CD4-positive, alpha-beta T cell treated with Interleukin-6 for 4 hours (primary cell): ENCODE results near the gene KIF21B.

Experiments used
- DNase-seq: peaks from one replicate; pipeline ENCODE4 v3.0.0-alpha.2; 2020; ENCODE audit warnings: mixed read lengths

Gene KIF21B

GRCh38 chr1:201017828-201018163 is 5.7 kb downstream of the KIF21B start:
- DNase-seq: no peak

DNA sequence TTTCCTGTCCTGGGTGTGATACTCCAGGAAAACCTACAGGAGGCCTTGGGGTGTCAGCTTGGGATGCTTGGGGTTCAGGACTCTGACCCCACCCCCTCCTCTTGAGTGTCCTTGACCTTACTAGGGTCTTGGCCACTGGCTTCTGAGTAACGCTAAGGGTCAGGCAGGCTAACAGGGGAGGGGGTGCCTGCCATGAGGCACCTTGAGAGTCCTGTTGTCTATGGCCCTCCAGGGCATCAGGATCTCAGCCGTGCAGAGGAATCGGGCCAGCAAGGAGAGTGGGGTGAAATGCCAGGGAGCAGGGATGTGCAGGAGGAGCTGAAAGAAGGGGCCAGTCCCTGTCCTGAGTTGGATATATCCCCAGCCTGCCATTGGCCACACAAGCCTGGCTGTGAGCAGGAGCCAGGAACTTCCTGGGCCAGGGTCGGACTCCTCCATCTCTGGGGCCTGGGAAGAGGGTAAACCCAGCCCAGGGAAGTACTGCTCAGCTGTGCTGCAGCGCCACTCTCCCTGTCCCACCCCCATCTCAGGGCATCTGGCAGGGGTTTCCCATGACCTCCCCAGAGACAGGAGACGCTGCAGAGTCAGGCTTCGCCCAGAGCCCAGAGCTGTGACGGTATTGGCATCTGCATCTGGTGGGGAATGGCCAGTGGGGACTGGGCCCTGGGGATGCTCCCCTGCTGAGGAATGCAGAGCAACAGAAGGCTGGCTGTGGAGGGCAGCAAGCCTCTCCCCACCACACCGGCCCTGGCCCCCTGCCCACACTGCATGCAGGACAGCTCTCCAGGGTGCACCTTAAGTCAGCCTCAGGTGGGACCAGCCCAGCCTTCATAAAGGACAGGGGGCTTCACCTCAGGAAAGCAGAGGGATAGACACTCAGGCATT is 6.3 kb downstream of the KIF21B start:
- DNase-seq: no peak

DNA sequence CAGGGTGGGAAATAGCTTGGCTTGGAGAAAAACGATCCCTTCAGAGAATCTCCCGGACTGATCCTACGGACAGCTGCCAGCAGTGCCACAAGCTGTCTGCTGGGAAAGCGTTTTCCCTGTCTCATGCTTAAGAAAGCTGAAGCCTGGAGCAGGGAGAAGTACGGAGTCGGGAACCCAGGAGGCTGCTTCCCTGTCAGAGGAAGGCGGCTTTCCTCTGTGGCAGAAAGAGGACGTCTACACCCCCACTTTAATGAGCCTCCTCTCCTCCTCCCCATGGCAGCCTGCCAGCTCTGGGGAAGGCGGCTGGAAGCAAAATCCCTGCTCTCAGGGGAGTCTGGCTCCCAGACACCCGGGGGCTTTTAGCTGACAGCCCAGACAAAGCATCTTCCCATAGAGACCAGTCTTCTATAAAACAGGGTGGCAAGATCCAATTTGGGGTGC is 7.3 kb downstream of the KIF21B start:
- no peak for DNase-seq

DNA sequence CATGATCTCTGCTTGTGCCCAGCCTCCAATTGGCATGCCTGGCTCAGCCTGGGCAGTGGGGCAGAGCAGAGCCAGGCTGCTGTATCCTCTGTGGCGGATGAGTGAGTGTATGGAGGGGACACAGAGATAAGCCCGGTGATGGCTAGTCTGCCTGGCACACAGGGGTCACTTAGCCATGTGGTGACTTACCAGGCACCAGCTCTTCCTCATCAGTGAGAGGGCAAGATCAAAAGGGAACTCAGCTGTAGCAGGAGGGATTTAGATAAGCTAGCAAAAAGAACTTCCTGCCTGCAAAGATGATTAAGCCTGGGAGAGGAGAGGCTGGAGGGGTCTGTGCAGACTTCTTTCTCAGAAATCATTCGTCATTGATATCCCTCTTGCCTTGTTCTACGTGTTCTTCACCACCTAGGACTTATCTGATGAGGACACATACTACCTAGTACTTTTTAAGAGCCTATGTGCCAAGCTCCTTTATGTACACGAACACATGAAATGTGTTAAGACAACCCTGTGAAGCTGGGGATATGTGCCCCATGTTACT is 7.9 kb downstream of the KIF21B start:
- peak; percentile 21 for DNase-seq

GRCh38 chr1:201014816-201015200 is 8.7 kb downstream of the KIF21B start:
- DNase-seq: no peak

DNA sequence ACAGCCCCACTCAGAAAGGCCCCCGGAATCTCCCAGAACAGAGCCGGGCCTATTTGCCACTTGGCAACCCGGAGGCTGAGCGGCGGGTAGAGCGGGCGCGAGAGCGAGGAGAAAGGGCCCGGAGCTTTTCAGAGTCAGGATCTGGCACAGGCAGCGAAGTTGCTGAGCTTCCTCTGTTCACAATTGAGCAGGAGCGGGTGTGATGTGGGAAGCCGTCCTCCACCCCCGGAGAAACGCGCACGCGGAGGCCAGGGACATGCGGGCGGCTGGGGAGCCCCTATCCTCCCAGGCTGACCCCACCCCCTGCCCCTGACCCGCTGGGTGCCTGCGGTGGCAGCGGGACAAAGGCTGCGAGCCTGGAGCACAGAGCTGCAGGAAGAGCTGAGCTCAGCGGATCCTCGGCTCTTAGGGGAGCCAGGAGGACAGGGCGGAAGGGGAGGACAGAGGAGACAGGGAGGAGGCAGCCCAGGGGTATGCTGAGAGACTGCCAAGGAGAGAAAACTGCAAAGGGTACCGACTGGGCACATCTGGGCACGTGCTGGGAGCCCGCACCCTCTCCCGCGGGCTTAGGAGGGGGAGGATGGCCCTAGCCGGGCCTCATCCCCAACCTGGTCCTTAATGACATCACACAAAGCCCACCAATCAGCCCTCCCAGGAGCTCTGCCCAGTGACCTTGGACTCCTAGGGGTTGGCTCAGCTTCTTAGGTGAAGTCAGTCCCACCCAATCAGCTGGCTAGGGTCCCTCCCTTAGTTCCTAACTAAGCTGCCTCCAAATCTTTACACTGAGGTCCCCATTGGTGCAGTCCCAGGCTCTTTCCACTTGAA is 9.3 kb downstream of the KIF21B start:
- no peak for DNase-seq

GRCh38 chr1:201013031-201013485 is 10.5 kb downstream of the KIF21B start:
- DNase-seq: no peak

GRCh38 chr1:201011616-201012015 is 11.9 kb downstream of the KIF21B start:
- DNase-seq: no peak

DNA sequence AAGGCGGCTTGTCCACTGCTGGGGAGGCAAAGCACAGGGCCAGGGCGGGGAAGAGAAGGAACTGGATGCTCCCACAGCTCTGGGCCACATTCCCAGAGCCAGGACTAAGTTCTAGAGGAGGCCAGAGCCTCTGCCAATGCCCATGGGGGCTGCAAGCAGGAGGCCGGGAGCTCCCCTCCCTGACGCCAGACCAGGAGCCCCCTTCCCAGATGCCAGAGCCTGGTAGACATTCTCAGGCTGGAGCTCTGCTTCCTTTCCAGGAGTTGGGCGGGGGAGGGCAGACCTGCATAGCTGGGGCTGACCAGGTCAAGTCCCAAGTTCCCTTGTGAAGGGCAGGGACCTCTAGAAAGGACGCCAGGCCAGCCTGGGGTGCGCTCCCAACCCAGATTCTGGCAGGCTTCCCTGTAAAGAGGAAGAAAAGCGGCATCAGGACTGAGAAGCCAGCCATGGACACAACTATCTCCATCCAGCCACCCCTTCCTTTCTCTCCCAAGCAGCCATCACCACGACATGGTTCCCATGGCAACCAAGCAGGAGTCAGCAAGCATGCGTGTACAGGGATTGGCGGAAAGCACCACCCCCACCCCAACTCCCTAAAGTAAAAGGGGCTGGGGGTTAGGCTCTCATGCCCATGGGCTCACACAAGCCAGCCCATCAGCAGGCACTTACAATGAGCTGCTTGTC is 13.4 kb downstream of the KIF21B start:
- DNase-seq: no peak

GRCh38 chr1:201008666-201009360 is 14.7 kb downstream of the KIF21B start:
- DNase-seq: no peak

DNA sequence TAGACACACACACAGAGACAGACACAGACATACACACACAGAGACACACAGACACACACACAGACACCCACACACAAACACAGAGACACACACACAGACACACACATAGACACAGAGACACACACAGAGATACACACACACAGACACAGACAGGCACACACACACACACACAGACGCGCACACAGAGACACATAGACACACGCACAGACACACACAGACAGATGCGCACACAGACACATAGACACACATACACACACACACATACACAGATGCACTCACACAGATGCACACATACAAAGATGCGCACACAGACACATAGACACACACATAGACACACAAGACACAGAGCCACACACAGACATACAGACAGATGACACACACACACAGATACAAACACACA is 16.0 kb downstream of the KIF21B start:
- no peak for DNase-seq

- no peak for DNase-seq
Measured at GRCh38 chr1:201006450-201006849, 17.1 kb downstream of the KIF21B start.

- no peak for DNase-seq
Measured at GRCh38 chr1:201004732-201005131, 18.8 kb downstream of the KIF21B start.

DNA sequence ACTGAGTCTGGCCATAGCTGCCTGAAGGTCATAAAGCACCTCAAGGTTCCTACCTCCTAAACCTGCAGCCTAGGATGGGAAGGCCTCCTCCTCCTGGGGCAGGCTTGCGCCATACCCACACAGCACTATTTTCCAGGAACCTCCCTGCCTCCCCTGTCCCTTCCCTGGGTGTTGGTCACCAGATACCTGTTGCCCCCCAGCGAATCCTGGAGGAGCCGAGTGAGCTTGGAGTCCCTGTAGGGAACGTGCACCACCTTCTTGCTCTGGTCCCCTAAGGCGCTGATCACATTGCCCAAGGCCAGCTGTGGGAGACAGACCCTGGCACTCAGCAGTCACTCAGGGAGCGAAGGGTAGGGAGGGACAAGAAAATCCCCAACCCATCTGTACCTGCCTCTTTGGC is 19.4 kb downstream of the KIF21B start:
- no peak for DNase-seq

- DNase-seq: no peak
Measured at GRCh38 chr1:201002510-201002909, 21.0 kb downstream of the KIF21B start.

DNA sequence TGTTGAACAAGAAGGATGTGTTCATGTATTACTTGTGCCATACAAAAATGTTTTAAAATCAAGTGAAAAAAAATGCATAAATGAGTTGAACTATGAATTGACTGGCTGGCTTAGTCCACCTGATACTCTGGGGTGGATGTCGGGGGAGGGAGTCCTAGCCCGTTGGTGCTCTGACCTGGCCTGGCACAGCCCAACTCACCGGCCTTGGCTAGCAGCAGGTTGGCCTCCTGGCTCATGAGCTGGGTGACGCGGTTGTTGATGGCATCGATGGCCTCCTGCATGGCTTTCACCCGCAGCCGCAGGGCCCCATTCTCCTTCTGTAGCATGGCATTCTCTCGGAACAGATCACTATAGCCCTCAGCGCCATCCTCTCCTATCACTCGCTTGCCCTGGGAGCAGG is 21.6 kb downstream of the KIF21B start:
- DNase-seq: no peak

DNA sequence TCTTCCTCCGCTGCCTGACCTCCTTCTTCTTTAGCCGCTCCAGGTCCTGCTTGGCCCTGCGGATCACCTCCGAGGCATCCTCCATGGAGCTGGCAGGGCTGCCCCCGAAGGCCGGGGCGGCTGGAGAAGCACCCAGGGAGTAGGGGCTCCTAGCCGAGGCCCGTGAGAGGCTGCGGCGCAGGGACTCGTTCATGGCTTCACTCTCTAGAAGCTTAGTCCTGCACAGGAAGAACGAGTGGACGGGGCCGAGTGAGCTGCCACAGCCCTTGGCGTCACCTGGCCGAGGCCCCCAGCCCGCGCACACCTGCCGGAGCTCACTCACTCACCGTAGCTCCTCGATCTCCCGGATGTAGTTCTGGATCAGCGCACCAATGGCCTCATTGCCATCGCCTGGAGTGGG is 23.1 kb downstream of the KIF21B start:
- no peak for DNase-seq

DNA sequence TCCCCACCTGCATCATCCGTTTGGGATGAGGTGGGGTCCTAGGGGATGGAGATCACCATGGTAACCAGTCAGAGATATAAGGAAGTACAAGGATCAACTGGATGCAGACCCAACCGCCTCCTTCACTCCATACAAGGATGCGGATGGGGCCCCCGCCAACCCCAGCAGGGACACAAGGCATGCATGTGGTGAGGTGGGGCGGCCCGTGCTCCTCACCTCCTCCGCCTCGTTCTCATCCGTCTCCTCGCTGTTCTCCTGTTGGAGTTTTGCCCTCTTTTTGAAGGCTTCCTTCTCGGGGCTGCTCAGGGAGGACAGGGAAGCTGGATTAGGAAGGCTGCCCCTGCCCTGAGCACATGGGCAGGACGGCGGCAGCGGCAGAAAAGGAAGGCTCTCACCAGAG is 23.8 kb downstream of the KIF21B start:
- no peak for DNase-seq

DNA sequence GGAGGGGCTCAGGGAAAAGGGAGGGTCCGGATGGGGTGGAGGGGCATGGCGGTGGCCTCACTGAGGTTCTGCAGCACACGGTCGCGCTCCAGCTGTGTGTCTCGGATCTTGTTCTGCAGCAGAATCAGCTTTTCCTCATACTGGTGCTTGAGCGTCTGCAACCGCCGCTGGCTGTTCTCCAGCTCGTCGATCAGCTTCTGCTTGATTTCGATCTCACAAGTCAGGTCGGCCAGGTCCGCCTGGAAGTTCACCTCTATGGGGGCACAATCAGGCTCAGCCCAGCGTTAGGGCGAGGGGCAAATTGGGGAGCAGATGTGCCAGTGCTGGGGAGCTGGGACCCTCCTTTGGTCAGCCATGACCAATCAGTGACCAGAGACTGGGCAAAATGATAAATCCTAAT is 25.2 kb downstream of the KIF21B start:
- DNase-seq: no peak

DNA sequence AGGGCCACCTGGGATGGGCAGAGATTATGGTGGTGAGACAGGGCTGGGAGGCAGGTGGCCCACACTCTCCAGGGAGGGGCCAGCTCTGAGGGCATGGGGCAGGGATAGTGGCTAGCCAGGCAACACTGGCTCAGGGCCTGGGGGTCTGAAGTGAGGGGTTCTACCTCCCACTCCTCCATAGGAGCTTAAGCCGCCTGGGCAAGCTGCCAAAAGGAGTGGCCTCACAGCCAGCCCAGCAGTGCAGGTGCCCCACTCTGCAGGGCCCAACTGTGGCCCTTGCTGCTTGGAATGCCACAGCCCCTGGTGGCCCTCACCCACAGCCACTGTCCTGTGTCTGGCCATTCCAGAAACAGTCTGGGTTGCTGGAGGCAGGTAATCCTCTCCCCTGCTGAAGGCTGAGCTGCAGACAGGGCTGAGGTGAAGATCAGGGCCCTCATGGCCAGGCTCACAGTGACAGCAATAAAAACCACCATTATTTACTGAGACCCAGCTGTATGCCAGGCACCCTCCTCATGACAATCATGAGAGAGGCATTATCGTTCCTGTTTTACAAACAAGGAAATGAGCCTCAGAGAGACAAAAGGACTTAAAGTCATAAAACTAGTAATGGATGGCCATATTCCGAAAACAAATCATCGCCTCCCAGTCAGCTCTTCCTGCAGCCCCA is 31.0 kb downstream of the KIF21B start:
- DNase-seq: no peak

DNA sequence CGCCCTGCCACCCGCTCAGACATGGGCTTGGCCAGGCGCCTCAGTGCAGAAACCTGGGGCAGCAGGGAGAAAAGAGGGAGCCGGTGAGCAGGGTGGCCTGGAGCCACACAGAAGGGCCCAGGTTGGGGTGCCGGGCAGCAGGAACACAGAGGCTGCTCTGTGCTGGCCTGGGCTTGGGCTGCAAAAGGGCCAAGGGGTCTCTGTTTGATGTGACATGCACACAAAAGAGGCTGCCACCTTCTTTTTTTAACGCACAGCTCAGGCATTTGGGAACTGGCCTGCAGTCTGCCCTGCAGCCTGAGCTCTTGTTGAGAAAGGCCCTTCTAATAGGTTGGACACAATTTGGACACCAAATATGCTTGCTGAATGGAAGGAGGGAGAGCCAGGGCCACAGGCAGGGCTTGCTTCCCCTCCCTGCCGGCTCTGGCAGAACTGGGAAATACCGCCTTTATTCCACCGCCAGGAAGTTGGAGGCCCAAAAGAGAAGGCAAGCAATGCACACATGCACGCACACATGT is 32.4 kb downstream of the KIF21B start:
- no peak for DNase-seq

- no peak for DNase-seq
Measured at GRCh38 chr1:200990114-200990513, 33.4 kb downstream of the KIF21B start.
